HTERT RPE-1 (cell line): ENCODE data around the gene DARS2.
"Not testable (repeated sequence)": the region's sequence is repeated elsewhere in the genome, so short reads cannot be mapped to it uniquely, and the experiment has no call there.

Experiments used
- in situ Hi-C: fragments of 300-500 bp; cut with MboI; formaldehyde crosslinking; loops from 4 replicates; pipeline ENCODE4 v1.14.3; 2020; ENCODE audit warnings: low sequenced_read_pairs

DARS2 gene

GRCh38 chr1:173824315-173825081 lies at the start of gene DARS2, which contains the start of gene CENPL:
DARS2 (plus strand) TSS chr1:173824673; CDS start chr1:173825230, 557 bp downstream.
CENPL (minus strand) TSS chr1:173824883; CDS start chr1:173811299, 13,584 bp downstream.
- in situ Hi-C loops: no loop called here

GRCh38 chr1:173775578-173776226 lies 48.8 kb upstream of the DARS2 start:
- in situ Hi-C loops: no loop called here

GRCh38 chr1:173779936-173780335 lies 44.5 kb upstream of the DARS2 start:
- in situ Hi-C loops: no loop called here

- in situ Hi-C loops: no loop called here
These were observed 39.5 kb upstream of the DARS2 start for GRCh38 chr1:173784997-173785396.

- in situ Hi-C loops: no loop called here
These were observed 34.6 kb upstream of the DARS2 start for GRCh38 chr1:173789841-173790240.

GRCh38 chr1:173798078-173798477 lies 26.4 kb upstream of the DARS2 start:
- in situ Hi-C loops: no loop called here

GRCh38 chr1:173799995-173800394 lies 24.5 kb upstream of the DARS2 start:
- in situ Hi-C loops: not testable (repeated sequence)

GRCh38 chr1:173802961-173803360 lies 21.5 kb upstream of the DARS2 start:
- in situ Hi-C loops: no loop called here

- in situ Hi-C loops: not testable (repeated sequence)
These were observed 10.8 kb upstream of the DARS2 start for GRCh38 chr1:173813654-173814053.

- in situ Hi-C loops: no loop called here
These were observed 6.0 kb upstream of the DARS2 start for GRCh38 chr1:173818459-173818858.

GRCh38 chr1:173821680-173822079 lies 2.8 kb upstream of the DARS2 start:
- in situ Hi-C loops: no loop called here

- in situ Hi-C loops: no loop called here
These were observed 625 bp upstream of the DARS2 start for GRCh38 chr1:173823781-173824314.

GRCh38 chr1:173827611-173828010 lies 3.1 kb downstream of the DARS2 start:
- in situ Hi-C loops: no loop called here

- in situ Hi-C loops: no loop called here
These were observed 8.3 kb downstream of the DARS2 start for GRCh38 chr1:173832748-173833147.

GRCh38 chr1:173852105-173852504 lies 27.6 kb downstream of the DARS2 start:
- in situ Hi-C loops: no loop called here

GRCh38 chr1:173853074-173853473 lies 28.6 kb downstream of the DARS2 start:
- in situ Hi-C loops: no loop called here

GRCh38 chr1:173856014-173856413 lies 31.5 kb downstream of the DARS2 start:
- in situ Hi-C loops: no loop called here

- in situ Hi-C loops: no loop called here
These were observed 32.4 kb downstream of the DARS2 start for GRCh38 chr1:173856903-173857302.

GRCh38 chr1:173857363-173857917 lies 33.0 kb downstream of the DARS2 start:
- in situ Hi-C loops: no loop called here

- in situ Hi-C loops: not testable (repeated sequence)
These were observed 35.1 kb downstream of the DARS2 start for GRCh38 chr1:173859547-173859946.

- in situ Hi-C loops: no loop called here
These were observed 35.6 kb downstream of the DARS2 start for GRCh38 chr1:173860065-173860464.

GRCh38 chr1:173861731-173862145 lies 37.3 kb downstream of the DARS2 start:
- in situ Hi-C loops: no loop called here
